ENCODE measurements around the gene WDR82. TPM values are rescaled to one million over a fixed set of nuclear protein-coding genes. Genes with fewer than 3 reads are reported as not detected.

The WDR82 gene
- total RNA-seq, 1 donor from 2014 or later, result 49.2 TPM

DNA sequence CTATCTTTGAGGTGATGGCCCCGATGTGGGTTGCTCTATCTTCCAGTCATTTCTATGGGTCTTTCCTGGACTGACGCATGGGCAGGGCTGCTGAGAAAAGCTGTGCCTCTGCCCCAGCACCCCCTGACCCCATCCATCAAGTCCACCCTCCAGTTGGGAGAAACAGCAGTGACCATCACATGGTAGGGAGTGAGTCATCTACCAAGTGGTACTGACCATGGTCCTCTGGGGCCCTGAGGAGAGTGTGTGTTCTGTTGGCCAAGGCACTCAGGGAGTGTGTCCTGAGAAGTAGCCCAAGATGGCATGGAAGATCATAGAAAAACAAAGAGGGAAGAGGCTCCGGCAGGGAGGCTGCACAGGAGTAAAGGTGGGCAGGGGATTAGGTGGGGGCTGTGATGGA is 36.0 kb upstream of the WDR82 start:
- peak overlapping the region; percentile 96 for H3K27ac Mint-ChIP-seq
- H4K20me1 ChIP-seq (ENCODE audit: low read depth), result no peaks in the 10 kb centered on the region
- no peaks in the 10 kb centered on the region for H3K9me3 Mint-ChIP-seq
- H3K27me3 ChIP-seq, result peaks cover 18% of the 10 kb centered on the region
- no peaks in the 10 kb centered on the region for H3K79me2 ChIP-seq (ENCODE audit: low read depth)
- peaks cover 80% of the 10 kb centered on the region for H3K4me1 Mint-ChIP-seq
- H3K4me2 ChIP-seq, result no peak overlapping the region
- H3F3A ChIP-seq (ENCODE audit: low read depth), result peaks cover 50% of the 10 kb centered on the region
- TF ChIP-seq EZH2phosphoT487 (IDR thresholded peaks at IDR 0.05) (no peak), EZH2 (IDR thresholded peaks at IDR 0.05) (no peak)
- TF ChIP-seq, protein P1, sequence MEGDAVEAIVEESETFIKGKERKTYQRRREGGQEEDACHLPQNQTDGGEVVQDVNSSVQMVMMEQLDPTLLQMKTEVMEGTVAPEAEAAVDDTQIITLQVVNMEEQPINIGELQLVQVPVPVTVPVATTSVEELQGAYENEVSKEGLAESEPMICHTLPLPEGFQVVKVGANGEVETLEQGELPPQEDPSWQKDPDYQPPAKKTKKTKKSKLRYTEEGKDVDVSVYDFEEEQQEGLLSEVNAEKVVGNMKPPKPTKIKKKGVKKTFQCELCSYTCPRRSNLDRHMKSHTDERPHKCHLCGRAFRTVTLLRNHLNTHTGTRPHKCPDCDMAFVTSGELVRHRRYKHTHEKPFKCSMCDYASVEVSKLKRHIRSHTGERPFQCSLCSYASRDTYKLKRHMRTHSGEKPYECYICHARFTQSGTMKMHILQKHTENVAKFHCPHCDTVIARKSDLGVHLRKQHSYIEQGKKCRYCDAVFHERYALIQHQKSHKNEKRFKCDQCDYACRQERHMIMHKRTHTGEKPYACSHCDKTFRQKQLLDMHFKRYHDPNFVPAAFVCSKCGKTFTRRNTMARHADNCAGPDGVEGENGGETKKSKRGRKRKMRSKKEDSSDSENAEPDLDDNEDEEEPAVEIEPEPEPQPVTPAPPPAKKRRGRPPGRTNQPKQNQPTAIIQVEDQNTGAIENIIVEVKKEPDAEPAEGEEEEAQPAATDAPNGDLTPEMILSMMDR (IDR thresholded peaks at IDR 0.05), result no peak
- no peaks in the 10 kb centered on the region for H3K36me3 Mint-ChIP-seq
- H3K4me3 ChIP-seq, result no peak overlapping the region
- no peak for DNase-seq (ENCODE audit: low spot score)
- no peaks in the 10 kb centered on the region for H3K36me3 ChIP-seq
- H3K27ac ChIP-seq, result no peak overlapping the region
- H3K27me3 Mint-ChIP-seq (ENCODE audit: insufficient read depth, low read depth), result peaks cover 20% of the 10 kb centered on the region
- H3K9ac ChIP-seq, result no peak overlapping the region
- H2AFZ ChIP-seq (replicated peaks), result no peak overlapping the region
- peaks cover 45% of the 10 kb centered on the region for H3K4me1 ChIP-seq
- no peaks in the 10 kb centered on the region for H3K9me3 ChIP-seq (ENCODE audit: low read depth)
- H3K4me3 Mint-ChIP-seq, result peak overlapping the region; percentile 54

DNA sequence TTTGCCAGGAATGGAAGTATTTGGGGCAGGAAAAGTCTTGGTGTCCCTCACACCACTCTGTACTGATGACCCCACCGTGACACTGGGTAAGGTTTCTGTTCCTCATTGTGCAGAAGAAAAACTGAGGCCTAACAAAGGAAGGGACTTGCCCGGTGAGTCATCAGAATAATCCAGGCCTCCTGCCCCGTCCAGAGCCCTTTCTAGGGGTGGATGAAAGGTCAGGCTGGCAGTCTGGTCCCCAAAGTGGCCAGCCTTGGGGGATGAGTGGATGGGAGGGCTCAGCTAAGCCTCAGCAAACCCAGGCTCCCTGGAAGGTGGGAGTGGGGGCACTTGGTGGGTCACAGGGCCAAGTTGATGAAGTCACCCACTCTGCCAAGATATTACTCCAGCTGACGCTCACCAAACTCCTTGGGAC is 35.3 kb upstream of the WDR82 start:
- TF ChIP-seq EZH2 (IDR thresholded peaks at IDR 0.05), result no peak

DNA sequence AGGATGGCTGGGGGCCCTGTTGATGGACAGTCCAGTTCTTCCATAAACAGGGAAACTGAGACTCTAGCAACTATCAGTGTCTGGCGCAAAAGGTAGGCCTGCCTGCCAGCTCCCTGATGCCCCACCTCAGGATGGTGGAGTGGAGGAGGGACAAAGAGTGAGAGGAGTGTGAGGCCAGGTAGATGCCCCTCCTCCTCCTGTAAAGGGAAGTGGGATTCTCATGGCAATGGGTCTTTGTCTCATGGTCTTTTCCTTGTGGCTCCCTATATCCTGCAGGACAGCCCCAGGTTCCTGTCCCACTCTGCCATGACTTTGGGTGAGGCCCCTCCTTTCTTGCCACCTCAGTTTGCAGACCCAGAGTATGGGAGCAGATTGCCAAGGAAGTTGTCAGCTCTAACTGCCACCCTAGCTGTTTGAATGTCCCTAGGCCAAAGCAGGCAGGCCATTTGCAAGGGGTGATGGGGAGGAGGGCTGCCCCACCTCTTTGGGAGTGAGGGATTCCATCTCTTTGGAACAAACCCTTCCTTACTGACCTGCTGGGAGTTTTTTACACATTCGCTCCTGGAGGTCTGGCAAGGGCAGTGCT is 34.8 kb upstream of the WDR82 start:
- H3K36me3 Mint-ChIP-seq, result no peaks in the 10 kb centered on the region
- H3K9me3 ChIP-seq (ENCODE audit: low read depth), result no peaks in the 10 kb centered on the region
- no peaks in the 10 kb centered on the region for H4K20me1 ChIP-seq (ENCODE audit: low read depth)
- H3K4me2 ChIP-seq, result peak overlapping the region; percentile 35
- peaks cover 13% of the 10 kb centered on the region for H3K27me3 Mint-ChIP-seq (ENCODE audit: insufficient read depth, low read depth)
- H3K36me3 ChIP-seq, result no peaks in the 10 kb centered on the region
- peaks cover 45% of the 10 kb centered on the region for H3K4me1 ChIP-seq
- peak overlapping the region; percentile 67 for H3K4me3 Mint-ChIP-seq
- H3K9ac ChIP-seq, result no peak overlapping the region
- H3K4me1 Mint-ChIP-seq, result peaks cover 87% of the 10 kb centered on the region
- no peak for DNase-seq (ENCODE audit: low spot score)
- peaks cover 45% of the 10 kb centered on the region for H3F3A ChIP-seq (ENCODE audit: low read depth)
- no peaks in the 10 kb centered on the region for H3K79me2 ChIP-seq (ENCODE audit: low read depth)
- H3K27ac Mint-ChIP-seq, result peak overlapping the region; percentile 93
- H3K27me3 ChIP-seq, result peaks cover 6% of the 10 kb centered on the region
- H3K4me3 ChIP-seq, result no peak overlapping the region
- no peak overlapping the region for H2AFZ ChIP-seq (replicated peaks)
- TF ChIP-seq, protein P1 (IDR thresholded peaks at IDR 0.05), result no peak
- TF ChIP-seq EZH2phosphoT487 (IDR thresholded peaks at IDR 0.05) (no peak), EZH2 (IDR thresholded peaks at IDR 0.05) (no peak)
- H3K27ac ChIP-seq, result no peak overlapping the region
- no peaks in the 10 kb centered on the region for H3K9me3 Mint-ChIP-seq

More for the DNA sequence above, 35.3 kb upstream of the WDR82 start:
- Histone ChIP-seq H3K79me2 (ENCODE audit: low read depth) (no peaks in the 10 kb centered on the region), H3K27me3 (peaks cover 11% of the 10 kb centered on the region), H3K4me3 (no peak overlapping the region), H4K20me1 (ENCODE audit: low read depth) (no peaks in the 10 kb centered on the region), H3F3A (ENCODE audit: low read depth) (peaks cover 50% of the 10 kb centered on the region), H3K27ac (no peak overlapping the region), H3K9me3 (ENCODE audit: low read depth) (no peaks in the 10 kb centered on the region), H3K4me2 (peak overlapping the region; percentile 35), H3K36me3 (no peaks in the 10 kb centered on the region), H2AFZ (replicated peaks) (no peak overlapping the region), H3K4me1 (peaks cover 45% of the 10 kb centered on the region), H3K9ac (no peak overlapping the region)
- H3K9me3 Mint-ChIP-seq, result no peaks in the 10 kb centered on the region
- peaks cover 18% of the 10 kb centered on the region for H3K27me3 Mint-ChIP-seq (ENCODE audit: insufficient read depth, low read depth)
- H3K36me3 Mint-ChIP-seq, result no peaks in the 10 kb centered on the region
- peak overlapping the region; percentile 54 for H3K4me3 Mint-ChIP-seq
- peaks cover 84% of the 10 kb centered on the region for H3K4me1 Mint-ChIP-seq
- H3K27ac Mint-ChIP-seq, result peak overlapping the region; percentile 93
- DNase-seq (ENCODE audit: low spot score), result no peak

DNA sequence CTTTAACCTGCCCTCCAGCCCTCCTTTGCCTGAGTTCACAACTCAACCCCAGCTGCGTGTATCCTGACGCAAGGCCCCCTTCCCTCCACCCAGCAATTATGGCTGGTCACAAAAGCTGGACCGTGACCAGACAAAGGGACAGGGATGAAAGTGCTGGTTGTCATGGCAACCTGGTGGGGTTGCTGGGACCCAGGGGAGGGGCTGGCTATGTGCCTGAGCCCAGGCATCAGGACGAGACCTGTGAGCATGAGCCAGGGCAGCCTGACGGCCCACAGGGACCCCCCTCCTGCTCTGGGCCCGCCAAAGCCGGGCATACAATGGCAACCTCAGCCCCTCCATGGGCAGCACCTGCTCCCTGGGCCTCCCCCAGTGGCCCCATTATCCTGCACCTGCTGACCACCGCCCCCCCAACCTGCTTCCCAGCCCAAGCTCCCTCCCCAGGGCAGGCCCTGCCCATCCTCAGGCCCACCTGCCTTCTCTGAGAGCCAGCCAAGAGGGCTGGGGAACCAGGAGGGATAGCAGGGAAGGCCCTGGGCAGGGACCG is 33.2 kb upstream of the WDR82 start:
- peaks cover 90% of the 10 kb centered on the region for H3K4me1 Mint-ChIP-seq
- peaks cover 40% of the 10 kb centered on the region for H3K4me1 ChIP-seq
- no peaks in the 10 kb centered on the region for H3K9me3 Mint-ChIP-seq
- TF ChIP-seq, protein P1 (IDR thresholded peaks at IDR 0.05), result no peak
- no peak for TF ChIP-seq EZH2phosphoT487 (IDR thresholded peaks at IDR 0.05)
- no peak for TF ChIP-seq EZH2 (IDR thresholded peaks at IDR 0.05)
- no peaks in the 10 kb centered on the region for H3K36me3 Mint-ChIP-seq
- peak overlapping the region; percentile 93 for H3K27ac Mint-ChIP-seq
- H3K9ac ChIP-seq, result no peak overlapping the region
- H3K4me2 ChIP-seq, result peak overlapping the region; percentile 63
- no peaks in the 10 kb centered on the region for H3K36me3 ChIP-seq
- H2AFZ ChIP-seq (replicated peaks), result no peak overlapping the region
- H3K79me2 ChIP-seq (ENCODE audit: low read depth), result no peaks in the 10 kb centered on the region
- peaks cover 9% of the 10 kb centered on the region for H3K27me3 Mint-ChIP-seq (ENCODE audit: insufficient read depth, low read depth)
- H3K4me3 ChIP-seq, result no peak overlapping the region
- H3F3A ChIP-seq (ENCODE audit: low read depth), result peaks cover 40% of the 10 kb centered on the region
- no peaks in the 10 kb centered on the region for H4K20me1 ChIP-seq (ENCODE audit: low read depth)
- DNase-seq (ENCODE audit: low spot score), result peak; percentile 99
- no peaks in the 10 kb centered on the region for H3K27me3 ChIP-seq
- H3K4me3 Mint-ChIP-seq, result peak overlapping the region; percentile 58
- peak overlapping the region; percentile 89 for H3K27ac ChIP-seq
- no peaks in the 10 kb centered on the region for H3K9me3 ChIP-seq (ENCODE audit: low read depth)

Measured in neural progenitor cell (in vitro differentiated cells).